Activated T-helper 1 cell treated with anti-CD3 and anti-CD28 coated beads, Interleukin-2, amount 50 U/mL, for 16 hours (primary cell): ENCODE measurements around the gene CENPP.
A peak's percentile ranks its signal among the peaks of the same experiment; 100 is the strongest.

Experiments
- DNase-seq, 2 donors: peaks; one replicate each; pipeline ENCODE4 v3.0.0-alpha.2; 2020; ENCODE audit warnings: low read depth in 1 of 2, low spot score in 1 of 2

CENPP gene

DNA sequence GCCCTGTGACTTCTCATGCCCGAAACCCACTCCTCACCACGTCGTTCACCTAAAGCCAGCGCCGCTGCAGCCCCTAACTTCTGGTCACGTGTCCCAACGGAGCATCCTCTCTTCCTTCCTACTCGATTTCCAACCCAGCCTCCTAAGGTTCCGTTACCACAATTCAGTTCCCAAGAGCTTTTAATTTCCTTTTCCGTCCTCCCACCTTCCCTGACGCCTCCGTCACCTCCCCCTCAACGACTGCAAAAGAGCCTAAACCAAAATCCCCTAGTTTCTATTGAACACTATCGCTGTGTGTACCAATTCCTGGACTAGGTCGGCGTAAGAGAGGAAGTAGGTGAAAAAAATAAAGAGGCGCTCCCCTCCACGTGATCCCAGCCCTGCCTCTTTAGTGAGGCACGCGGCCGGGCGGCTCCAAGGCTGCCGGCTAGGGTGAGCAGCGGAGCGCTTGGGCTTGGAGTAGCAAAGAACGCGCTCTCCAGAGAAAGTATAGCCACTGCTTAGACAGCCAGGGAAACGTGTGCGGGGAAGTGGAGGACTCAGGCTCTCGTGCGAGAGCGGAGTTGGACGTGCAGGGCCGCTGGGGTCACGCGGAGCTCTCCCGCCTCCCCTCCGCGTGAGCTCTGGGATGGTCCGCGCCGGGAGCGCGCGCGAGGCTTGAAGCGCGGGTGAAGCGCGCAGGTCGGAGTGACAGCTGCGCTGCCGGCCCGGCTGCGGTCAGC is at the start of gene CENPP, which contains the start of gene NOL8:
Gene CENPP (plus strand): TSS at position 685 of the 722 bp plus-strand sequence.
Gene NOL8 (minus strand): TSS at position 82 of the 722 bp plus-strand sequence. CDS start 1,189 bp downstream, outside the sequence.
- peak; percentile 58 to 73 for DNase-seq

GRCh38 chr9:92276331-92277032 is 49.3 kb upstream of the CENPP start:
- no peak for DNase-seq

- no peak for DNase-seq
Measured at GRCh38 chr9:92278110-92278509, 47.6 kb upstream of the CENPP start.

DNA sequence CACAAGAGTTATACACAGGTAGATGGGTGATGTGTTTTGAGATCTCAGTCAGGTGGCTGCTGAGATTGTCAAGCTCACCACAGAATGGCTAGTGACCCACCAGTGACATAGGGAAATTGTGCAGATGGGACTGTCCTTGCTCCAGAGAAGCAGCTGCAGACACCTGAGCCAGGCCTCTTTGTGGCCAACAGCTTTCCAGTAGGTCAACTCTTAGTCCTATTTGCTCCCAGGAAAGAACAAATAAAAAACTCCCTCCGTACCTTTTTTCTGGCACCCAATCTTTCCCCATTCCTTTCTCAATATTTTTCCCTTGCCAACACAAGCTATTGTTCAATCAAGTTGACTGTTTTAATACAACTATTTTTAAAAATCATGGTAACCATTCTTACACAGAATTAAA is 46.5 kb upstream of the CENPP start:
- DNase-seq: no peak

DNA sequence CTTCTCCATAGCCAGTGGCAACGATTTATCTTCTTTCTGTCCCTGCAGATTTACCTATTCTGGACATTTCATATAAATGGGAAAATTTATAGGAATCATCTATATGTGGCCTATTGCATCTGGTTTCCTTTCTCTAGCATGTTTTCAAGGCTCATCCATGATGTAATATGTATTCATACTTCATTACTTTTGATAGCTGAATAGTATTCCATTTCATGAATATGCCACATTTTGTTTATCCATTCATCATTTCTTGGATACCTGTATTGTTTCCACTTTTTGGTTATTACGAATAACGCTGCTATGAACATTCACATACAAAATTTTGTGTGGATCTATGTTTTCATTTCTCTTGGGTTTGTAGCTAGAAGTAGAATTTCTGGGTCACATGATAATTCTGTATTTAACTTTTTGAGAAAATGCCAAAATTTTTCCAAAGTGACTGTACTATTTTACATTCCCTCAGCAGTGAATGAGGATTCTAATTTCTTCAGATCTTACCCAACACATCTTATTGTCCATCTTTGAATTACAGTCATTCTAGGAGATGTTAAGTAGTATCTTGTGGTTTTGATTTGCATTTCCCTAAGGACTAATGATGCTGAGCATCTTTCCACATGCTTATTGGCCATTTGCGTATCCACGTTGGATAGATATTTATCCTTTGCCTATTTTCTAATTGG is 35.9 kb upstream of the CENPP start:
- DNase-seq: no peak

DNA sequence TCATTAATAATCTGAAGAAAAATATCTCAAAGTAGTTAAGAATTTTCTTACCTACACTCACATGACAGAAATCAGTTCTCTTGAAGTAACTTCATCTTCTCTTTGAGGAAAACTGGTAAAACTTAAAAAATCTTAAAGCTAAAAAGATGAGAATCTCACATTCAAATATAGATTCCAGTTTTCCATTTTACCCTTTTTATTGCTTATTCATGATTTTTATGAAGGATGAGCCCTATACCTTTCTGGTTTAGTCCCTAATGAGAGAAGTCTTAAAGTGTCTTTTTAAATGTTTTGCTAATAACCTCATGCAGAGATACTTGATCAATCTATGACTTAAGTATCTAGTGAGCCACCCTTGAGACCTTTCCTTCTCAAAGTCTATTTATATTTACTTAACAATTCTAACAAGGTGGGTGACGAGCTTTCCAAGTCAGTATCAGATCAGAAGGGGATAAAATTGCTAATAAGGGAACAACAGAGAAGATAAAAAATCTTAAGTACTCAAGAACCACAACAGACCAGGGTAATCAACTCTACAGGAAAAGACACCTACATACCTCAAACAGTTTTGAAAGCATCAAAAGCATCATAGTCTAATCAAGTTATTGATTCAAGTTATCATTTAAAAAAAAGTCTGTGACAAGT is 34.8 kb upstream of the CENPP start:
- no peak for DNase-seq

- DNase-seq: no peak
Measured at GRCh38 chr9:92291577-92291976, 34.2 kb upstream of the CENPP start.

GRCh38 chr9:92292338-92293074 is 33.2 kb upstream of the CENPP start:
- no peak for DNase-seq

DNA sequence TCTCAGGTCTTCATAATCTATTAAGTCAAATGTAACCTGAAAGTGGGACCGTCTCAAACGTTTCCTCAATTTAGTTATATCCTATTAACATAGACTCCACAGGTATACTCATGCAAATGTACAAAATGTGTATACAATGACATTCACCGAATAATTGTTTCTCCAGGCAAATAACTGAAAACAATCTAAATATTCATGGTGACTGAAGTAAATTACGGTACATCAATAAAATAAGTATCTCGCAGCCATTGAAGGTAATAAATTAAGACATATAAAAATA is 32.7 kb upstream of the CENPP start:
- no peak for DNase-seq

DNA sequence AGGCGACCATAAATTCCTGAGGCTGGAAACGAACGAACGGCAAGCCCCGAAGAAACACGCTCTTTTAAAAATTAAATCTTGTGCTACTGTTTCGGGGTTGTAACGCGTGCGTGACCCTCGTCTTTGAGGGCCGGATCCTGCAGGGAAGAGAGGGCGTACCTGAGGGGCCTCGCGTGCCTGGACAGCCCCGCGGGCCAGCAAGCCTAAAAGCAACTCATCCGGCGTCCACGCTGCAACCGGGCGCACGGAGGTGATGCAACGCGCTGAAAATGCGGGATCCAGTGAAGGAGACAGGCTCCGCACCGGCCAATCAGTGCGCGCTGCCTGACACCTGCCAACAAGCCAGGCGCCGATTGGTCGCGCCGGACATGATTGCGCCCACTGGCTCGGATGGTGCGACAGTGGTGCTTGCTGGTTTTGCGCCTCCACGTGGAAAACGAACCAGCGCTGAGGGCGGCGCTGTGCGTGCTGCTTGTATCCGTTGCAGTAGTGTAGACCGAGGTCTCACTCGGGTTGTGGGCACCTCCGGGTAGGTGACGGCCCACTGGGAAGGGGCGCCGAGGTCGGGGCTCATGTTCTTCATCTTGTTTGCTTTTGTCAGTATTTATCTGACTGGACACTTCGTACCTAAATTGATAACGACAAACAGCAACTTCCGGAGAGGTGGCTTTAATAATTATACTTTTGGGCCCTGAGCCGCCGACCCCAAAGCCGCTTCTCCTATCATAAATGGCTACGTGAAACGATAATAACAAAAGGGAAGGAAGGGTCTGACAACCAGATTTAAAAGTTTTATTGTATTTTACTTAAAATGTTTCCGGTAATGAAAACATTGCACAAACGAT is 32.1 kb upstream of the CENPP start, which contains the start of gene IARS1:
Gene IARS1 (minus strand): TSS at position 246 of the 845 bp plus-strand sequence. CDS start 4,278 bp downstream, outside the sequence.
- peak; percentile 99 to 100 for DNase-seq

GRCh38 chr9:92294297-92294676 is 31.5 kb upstream of the CENPP start:
- no peak for DNase-seq

GRCh38 chr9:92295240-92295790 is 30.4 kb upstream of the CENPP start:
- no peak for DNase-seq

DNA sequence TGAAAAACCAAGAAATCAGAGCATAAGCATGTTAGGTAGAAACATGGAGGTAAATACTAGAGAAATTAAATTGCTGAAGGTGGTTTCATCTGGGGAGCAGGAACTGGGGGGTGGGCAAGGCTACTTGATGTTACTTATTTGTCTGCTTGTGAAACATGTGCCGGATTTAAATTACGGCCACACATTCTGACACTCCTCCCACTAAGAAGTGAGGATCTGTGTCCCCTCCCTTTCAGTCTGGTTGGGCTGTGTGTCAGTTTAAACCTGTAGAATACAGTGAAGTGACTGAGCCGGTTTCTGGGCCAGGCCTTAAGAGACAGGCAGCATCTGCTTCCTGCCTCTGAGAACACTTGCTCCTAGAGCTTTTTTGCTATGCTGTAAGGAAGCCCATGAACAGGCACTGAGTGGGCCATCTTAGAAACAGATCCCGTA is 29.9 kb upstream of the CENPP start:
- no peak for DNase-seq

DNA sequence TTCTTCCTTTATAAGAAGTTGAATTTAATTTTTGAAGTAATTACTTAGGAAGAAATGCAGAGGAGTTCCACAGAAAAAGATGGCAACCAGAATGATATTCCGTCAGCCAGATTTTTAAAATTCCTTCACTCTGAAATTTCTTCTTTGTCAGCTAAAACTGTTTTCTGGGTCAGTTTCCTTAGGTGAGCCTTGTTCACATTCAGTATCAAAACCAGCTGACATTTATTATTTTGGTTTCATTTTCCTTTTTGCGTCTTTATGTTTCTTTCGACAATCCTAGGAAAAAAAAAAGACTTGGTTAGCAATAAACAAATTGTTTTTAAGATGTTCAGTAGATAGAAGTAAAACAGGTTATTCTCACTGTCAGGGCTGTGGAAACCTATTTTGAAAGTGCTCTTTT is 28.1 kb upstream of the CENPP start:
- DNase-seq: no peak

DNA sequence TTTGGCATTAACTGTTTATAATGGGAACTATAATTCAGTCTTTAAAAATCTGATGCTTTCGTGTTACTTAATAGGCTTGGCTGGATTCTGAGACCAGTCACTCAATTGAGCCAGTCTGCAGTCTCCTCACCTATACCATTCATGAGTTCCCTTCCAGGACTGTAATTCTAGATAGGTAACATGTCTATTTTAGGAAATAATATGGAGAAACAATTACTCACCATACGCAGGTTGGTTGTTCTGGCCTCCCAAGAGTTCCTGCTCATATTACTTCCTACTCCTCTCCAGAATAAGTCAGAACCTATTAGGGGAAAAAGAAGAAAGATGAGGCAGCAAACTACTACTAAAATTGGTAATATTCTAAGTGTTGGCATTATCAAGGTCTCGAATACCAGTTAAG is 27.7 kb upstream of the CENPP start:
- DNase-seq: no peak

DNA sequence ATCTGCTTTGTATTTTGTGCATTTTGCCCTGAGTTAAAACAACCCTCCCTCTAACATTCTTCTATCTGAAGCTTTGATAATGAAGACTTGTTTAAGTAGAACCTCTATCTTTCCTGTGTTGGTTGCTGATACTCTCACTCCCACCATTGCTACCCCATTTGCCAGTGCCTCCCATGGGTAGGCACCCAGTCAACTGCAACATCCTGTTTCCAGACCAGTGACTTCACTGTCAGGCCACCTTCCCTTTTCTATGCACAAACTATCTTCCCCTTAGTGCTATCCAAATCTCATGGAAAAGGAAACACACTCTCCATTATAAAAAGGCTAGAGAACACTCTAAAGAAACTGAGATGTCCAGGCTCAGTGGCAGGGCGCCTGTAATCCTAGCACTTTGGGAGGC is 26.6 kb upstream of the CENPP start:
- no peak for DNase-seq

DNA sequence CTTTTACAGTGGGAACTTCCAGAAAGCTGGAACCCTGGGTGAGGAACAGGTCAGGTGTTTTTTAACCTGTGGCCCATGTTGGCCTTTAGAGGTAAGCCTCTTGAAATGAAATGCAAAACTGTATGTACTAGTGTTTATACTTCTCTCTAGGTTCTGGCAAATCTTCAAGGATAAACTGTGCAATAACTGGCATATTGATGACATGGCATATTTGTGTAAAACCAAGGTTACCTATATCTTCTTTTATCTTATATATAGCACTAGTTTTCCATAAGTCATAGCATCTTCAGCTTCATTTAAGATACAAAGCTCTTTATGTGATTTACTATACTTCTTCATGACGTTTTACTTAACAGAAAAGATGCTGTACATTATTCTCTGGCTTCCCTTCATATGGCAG is 24.8 kb upstream of the CENPP start:
- DNase-seq: no peak

- DNase-seq: no peak
Measured at GRCh38 chr9:92308893-92309292, 16.9 kb upstream of the CENPP start.

- no peak for DNase-seq
Measured at GRCh38 chr9:92310562-92310961, 15.2 kb upstream of the CENPP start.
